HFFc6 (cell line): ENCODE results near the gene MRGPRX2. TPM values are rescaled to one million over a fixed set of nuclear protein-coding genes. Genes with fewer than 3 reads are reported as not detected.

ENCODE experiments used
- DNase-seq: peaks from one replicate; pipeline ENCODE4 v3.0.0-alpha.2; 2018
- H3K27ac Mint-ChIP-seq: 2 replicates; pipeline ENCODE4 v1.8.0; 2020; ENCODE audit warnings: mild to moderate bottlenecking, mixed read lengths
- H3K27me3 Mint-ChIP-seq: 2 replicates; pipeline ENCODE4 v1.8.0; 2021; ENCODE audit warnings: mild to moderate bottlenecking, moderate library complexity, mixed read lengths; ENCODE audit not compliant: insufficient read depth
- H3K36me3 Mint-ChIP-seq: 2 replicates; pipeline ENCODE4 v1.8.0; 2021; ENCODE audit warnings: low read depth, mixed read lengths
- H3K4me1 Mint-ChIP-seq: 2 replicates; pipeline ENCODE4 v1.8.0; 2020; ENCODE audit warnings: low read depth, mixed read lengths
- H3K4me3 Mint-ChIP-seq: 2 replicates; pipeline ENCODE4 v1.8.0; 2020; ENCODE audit warnings: mild to moderate bottlenecking, moderate library complexity, mixed read lengths
- H3K9me3 Mint-ChIP-seq: 2 replicates; pipeline ENCODE4 v1.8.0; 2020; ENCODE audit warnings: mild to moderate bottlenecking, mixed read lengths
- CTCF ChIP-seq: fragments of 200-600 bp; sonication (generic); IDR thresholded peaks from 2 replicates; pipeline ENCODE4 v1.5.0; 2021; ENCODE audit warnings: antibody characterized with exemption, mild to moderate bottlenecking
- total RNA-seq, 6 experiments: library from RNA; stranded (reverse); fragmentation: NEBNext Ultra II Directional; extraction: Animal tissue kit (Norgen Biotek cat#: 25700); gene quantifications; 2 replicates in 1 of 6; 3 replicates in 5 of 6; pipeline ENCODE4 v1.2.3, GENCODE V29; 2021

Gene MRGPRX2
- total RNA-seq, 6 experiments from 2014 or later, result not detected

- Mint-ChIP-seq H3K36me3 (peaks cover 11% of the 10 kb centered on the region), H3K27me3 (peaks cover 49% of the 10 kb centered on the region), H3K9me3 (peaks cover 10% of the 10 kb centered on the region; the same call in 1 of the 2 replicates), H3K4me1 (peaks cover 8% of the 10 kb centered on the region), H3K27ac (no peak overlapping the region), H3K4me3 (no peak overlapping the region)
- no peak for TF ChIP-seq CTCF
- no peak for DNase-seq
These were observed 41.4 kb upstream of the MRGPRX2 start for GRCh38 chr11:19101796-19102520.

- peaks cover 59% of the 10 kb centered on the region for H3K27me3 Mint-ChIP-seq
- H3K9me3 Mint-ChIP-seq, result peaks cover 10% of the 10 kb centered on the region; the same call in 1 of the 2 replicates
- DNase-seq, result no peak
- TF ChIP-seq CTCF, result no peak
- H3K4me3 Mint-ChIP-seq, result no peak overlapping the region
- peaks cover 8% of the 10 kb centered on the region for H3K4me1 Mint-ChIP-seq
- peaks cover 11% of the 10 kb centered on the region for H3K36me3 Mint-ChIP-seq
- no peak overlapping the region for H3K27ac Mint-ChIP-seq
These were observed 40.4 kb upstream of the MRGPRX2 start for GRCh38 chr11:19100885-19101284.

GRCh38 chr11:19099093-19099492, 38.6 kb upstream of the MRGPRX2 start:
- no peak for DNase-seq
- H3K9me3 Mint-ChIP-seq, result peaks cover 10% of the 10 kb centered on the region; the same call in 1 of the 2 replicates
- H3K27me3 Mint-ChIP-seq, result peaks cover 59% of the 10 kb centered on the region
- no peak overlapping the region for H3K4me3 Mint-ChIP-seq
- H3K27ac Mint-ChIP-seq, result no peak overlapping the region
- peaks cover 11% of the 10 kb centered on the region for H3K36me3 Mint-ChIP-seq
- no peak for TF ChIP-seq CTCF
- peaks cover 10% of the 10 kb centered on the region for H3K4me1 Mint-ChIP-seq

- H3K27me3 Mint-ChIP-seq, result peaks cover 32% of the 10 kb centered on the region
- peaks cover 34% of the 10 kb centered on the region for H3K4me1 Mint-ChIP-seq
- DNase-seq, result no peak
- H3K9me3 Mint-ChIP-seq, result no peaks in the 10 kb centered on the region
- no peak for TF ChIP-seq CTCF
- no peaks in the 10 kb centered on the region for H3K36me3 Mint-ChIP-seq
- no peak overlapping the region for H3K4me3 Mint-ChIP-seq
- no peak overlapping the region for H3K27ac Mint-ChIP-seq
These were observed 34.3 kb upstream of the MRGPRX2 start for GRCh38 chr11:19094859-19095258.

GRCh38 chr11:19093976-19094375, 33.5 kb upstream of the MRGPRX2 start:
- no peaks in the 10 kb centered on the region for H3K9me3 Mint-ChIP-seq
- no peak for TF ChIP-seq CTCF
- peaks cover 41% of the 10 kb centered on the region for H3K4me1 Mint-ChIP-seq
- H3K27me3 Mint-ChIP-seq, result peaks cover 32% of the 10 kb centered on the region
- no peak overlapping the region for H3K4me3 Mint-ChIP-seq
- peak; percentile 39 for DNase-seq
- no peak overlapping the region for H3K27ac Mint-ChIP-seq
- H3K36me3 Mint-ChIP-seq, result no peaks in the 10 kb centered on the region
